Erythroblast (primary cell): ENCODE results near the gene MS4A4A.

Source experiments
- GATA1 ChIP-seq: IDR thresholded peaks from 2 replicates; pipeline ENCODE4 v1.6.1; 2011; ENCODE audit warnings: low read depth, mild to moderate bottlenecking, control low read depth, low read length, moderate library complexity
- POLR2A ChIP-seq: IDR thresholded peaks from 2 replicates; pipeline ENCODE4 v1.6.1; 2011; ENCODE audit warnings: mild to moderate bottlenecking, low read length

DNA sequence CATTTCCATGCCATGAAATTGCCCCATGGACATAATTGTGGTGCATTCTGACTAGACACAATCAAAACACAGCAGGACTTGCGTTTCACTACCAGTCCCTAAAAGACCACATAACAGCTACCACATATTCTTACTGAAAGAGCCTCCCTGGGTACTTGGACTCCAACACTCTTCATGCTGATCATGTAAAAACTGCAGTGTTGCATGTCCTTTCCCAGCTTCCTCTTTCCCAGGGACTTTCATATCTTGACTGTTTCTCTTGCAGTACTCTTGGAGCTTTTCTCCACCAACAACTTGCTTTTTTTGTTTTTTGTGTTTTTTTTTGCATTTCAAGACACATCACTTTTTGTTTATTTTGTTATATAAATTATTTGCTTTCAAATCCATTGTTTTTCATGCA is 69.5 kb downstream of the MS4A4A start:
- TF ChIP-seq POLR2A (no peak), GATA1 (no peak)
